Left lung (tissue), 10 donors: Measurements from ENCODE around the gene LBR. TPM values are rescaled to one million over a fixed set of nuclear protein-coding genes. Genes with fewer than 3 reads are reported as not detected.

Source experiments
- ATAC-seq: fragments of 200-7000 bp; cut with Tn5 transposase; one replicate; pipeline ENCODE4 v1.9.1; 2020; ENCODE audit warnings: moderate library complexity
- DNase-seq, 4 donors: peaks; one replicate each; pipeline ENCODE4 v3.0.0-alpha.2; 2013 to 2020
- H3K27ac ChIP-seq, 2 donors: fragments of 200-600 bp; sonication (generic) in 1 of 2; one replicate each; pipeline versions ENCODE4 v1.5.0 to v1.8.0; 2020 to 2021
- H3K27me3 ChIP-seq, 2 donors: fragments of 200-600 bp; sonication (generic) in 1 of 2; one replicate each; pipeline versions ENCODE4 v1.5.0 to v1.8.0; 2020 to 2021
- H3K36me3 ChIP-seq, 2 donors: fragments of 200-600 bp; sonication (generic) in 1 of 2; one replicate each; pipeline versions ENCODE4 v1.5.0 to v1.8.0; 2020 to 2021
- H3K4me1 ChIP-seq, 2 donors: fragments of 200-600 bp; one replicate each; pipeline ENCODE4 v1.8.0; 2021
- H3K4me3 ChIP-seq, 2 donors: fragments of 200-600 bp; sonication (generic) in 1 of 2; one replicate each; pipeline versions ENCODE4 v1.5.0 to v1.8.0; 2020 to 2021; ENCODE audit warnings: mild to moderate bottlenecking in 1 of 2
- H3K9me3 ChIP-seq, 2 donors: fragments of 200-600 bp; sonication (generic) in 1 of 2; one replicate each; pipeline versions ENCODE4 v1.5.0 to v1.8.0; 2020 to 2021
- CTCF ChIP-seq, 2 donors: fragments of 200-600 bp; sonication (generic) in 1 of 2; IDR thresholded peaks; one replicate each; pipeline versions ENCODE4 v1.5.0 to v1.8.0; 2021; ENCODE audit warnings: antibody characterized with exemption in 2 of 2
- intact Hi-C, 2 donors: fragments of 100-400 bp; cut with DNase I; formaldehyde crosslinking; loops; one replicate each; pipeline versions ENCODE4 v1.11.2 to v1.14.2; 2022
- polyA plus RNA-seq, 6 donors: library from polyadenylated mRNA; unstranded; fragments of 120-200 nt; gene quantifications; one replicate each; pipeline ENCODE4 v1.2.1, GENCODE V29; 2013; ENCODE audit not compliant: insufficient read length in 6 of 6
- total RNA-seq, 2 donors: library from RNA; stranded (reverse); fragmentation: NEBNext Ultra II Directional; extraction: Animal tissue kit (Norgen Biotek cat#: 25700); gene quantifications; one replicate each; pipeline ENCODE4 v1.2.1, GENCODE V29; 2021
- donor health status: DM: no; HTN: yes; CAD: no.
- donor health status: DM: no; HTN: no; CAD: no.

LBR gene
- total and polyA plus RNA-seq, 8 donors: 42.4 to 109 (median 89.5) TPM

- no peak for ATAC-seq
- Histone ChIP-seq H3K4me3 (no peak overlapping the region), H3K27me3 (no peaks in the 10 kb centered on the region), H3K9me3 (no peaks in the 10 kb centered on the region), H3K4me1 (peaks cover 15 to 64% of the 10 kb centered on the region in 2 donors), H3K27ac (peak overlapping the region in 1 of 2 donors; percentile 80), H3K36me3 (peaks cover 0 to 28% of the 10 kb centered on the region in 2 donors)
- DNase-seq: no peak
- intact Hi-C loops: no loop called here
- TF ChIP-seq CTCF (IDR thresholded peaks at IDR 0.05): no peak
Measured at GRCh38 chr1:225422795-225423517, 4.9 kb downstream of the LBR start.

DNA sequence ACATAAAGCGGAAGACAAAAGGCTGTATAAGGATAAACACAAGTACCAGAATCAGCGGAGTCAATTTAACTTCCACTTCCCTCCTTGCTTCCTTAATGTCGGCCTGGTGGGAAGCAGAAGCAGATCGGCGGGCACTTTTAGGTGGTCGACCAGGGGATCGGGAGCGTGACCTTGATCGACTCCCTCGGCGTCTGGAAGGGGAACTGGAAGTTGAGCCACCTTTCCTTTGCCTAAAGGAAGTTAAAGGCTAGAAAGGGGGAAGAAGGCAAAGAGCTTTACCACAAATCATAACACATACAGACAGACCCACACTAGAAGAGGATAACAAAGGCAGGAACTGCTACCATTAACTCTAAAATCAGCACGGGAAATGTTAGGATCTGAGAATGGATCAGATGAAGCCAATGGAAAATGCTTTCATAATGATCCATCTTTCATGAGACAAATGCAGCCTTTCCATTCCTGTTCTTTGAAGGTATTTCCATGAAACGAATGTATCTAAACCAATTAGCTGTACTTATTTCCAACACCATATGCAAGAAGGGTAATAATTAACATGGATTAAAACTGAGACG is 5.7 kb downstream of the LBR start:
- H3K4me1 ChIP-seq: peaks cover 15 to 64% of the 10 kb centered on the region in 2 donors
- peak overlapping the region in 1 of 2 donors; percentile 80 for H3K27ac ChIP-seq
- H3K4me3 ChIP-seq: no peak overlapping the region
- no peak for DNase-seq
- intact Hi-C loops: no loop called here
- H3K36me3 ChIP-seq: peaks cover 0 to 36% of the 10 kb centered on the region in 2 donors
- H3K27me3 ChIP-seq: no peaks in the 10 kb centered on the region
- no peak for ATAC-seq
- H3K9me3 ChIP-seq: no peaks in the 10 kb centered on the region
- TF ChIP-seq CTCF (IDR thresholded peaks at IDR 0.05): no peak

- ATAC-seq: no peak
- DNase-seq: no peak
- Histone ChIP-seq H3K4me3 (no peak overlapping the region), H3K9me3 (no peaks in the 10 kb centered on the region), H3K36me3 (peaks cover 0 to 70% of the 10 kb centered on the region in 2 donors), H3K4me1 (peaks cover under 1 to 51% of the 10 kb centered on the region in 2 donors), H3K27me3 (no peaks in the 10 kb centered on the region), H3K27ac (no peak overlapping the region)
- intact Hi-C loops: no loop called here
- no peak for TF ChIP-seq CTCF (IDR thresholded peaks at IDR 0.05)
Measured at GRCh38 chr1:225418598-225418997, 9.2 kb downstream of the LBR start.

- no peak for ATAC-seq
- Histone ChIP-seq H3K27me3 (no peaks in the 10 kb centered on the region), H3K27ac (no peak overlapping the region), H3K4me3 (no peak overlapping the region), H3K9me3 (no peaks in the 10 kb centered on the region), H3K4me1 (peaks cover 4 to 46% of the 10 kb centered on the region in 2 donors), H3K36me3 (peaks cover 0 to 76% of the 10 kb centered on the region in 2 donors)
- intact Hi-C loops: no loop called here
- no peak for TF ChIP-seq CTCF (IDR thresholded peaks at IDR 0.05)
- no peak for DNase-seq
Measured at GRCh38 chr1:225418059-225418458, 9.8 kb downstream of the LBR start.

GRCh38 chr1:225415967-225416745 is 11.7 kb downstream of the LBR start:
- DNase-seq: no peak
- peaks cover 4 to 30% of the 10 kb centered on the region in 2 donors for H3K4me1 ChIP-seq
- peak overlapping the region in 1 of 2 donors; percentile 6 for H3K27ac ChIP-seq
- intact Hi-C loops: no loop called here
- H3K9me3 ChIP-seq: no peaks in the 10 kb centered on the region
- ATAC-seq: no peak
- H3K36me3 ChIP-seq: peaks cover 0 to 95% of the 10 kb centered on the region in 2 donors
- no peaks in the 10 kb centered on the region for H3K27me3 ChIP-seq
- no peak overlapping the region for H3K4me3 ChIP-seq
- TF ChIP-seq CTCF (IDR thresholded peaks at IDR 0.05): no peak
